HG03159 (cell line): ENCODE results near the gene DXO.
"Not testable (repeated sequence)": the region's sequence is repeated elsewhere in the genome, so short reads cannot be mapped to it uniquely, and the experiment has no call there.

ENCODE experiments used
- ATAC-seq: cut with Tn5 transposase; IDR thresholded peaks from one replicate; pipeline ENCODE4 v1.9.1; 2021; ENCODE audit warnings: mild to moderate bottlenecking, moderate library complexity; ENCODE audit not compliant: unreplicated experiment

Gene DXO

GRCh38 chr6:31980195-31980876, 8.4 kb upstream of the DXO start:
- not testable (repeated sequence) for ATAC-seq

GRCh38 chr6:31979238-31979898, 7.4 kb upstream of the DXO start:
- no peak for ATAC-seq

GRCh38 chr6:31978831-31979230, 6.9 kb upstream of the DXO start:
- ATAC-seq, result no peak

- no peak for ATAC-seq
Measured at GRCh38 chr6:31977816-31978431, 6.0 kb upstream of the DXO start.

- not testable (repeated sequence) for ATAC-seq
Measured at GRCh38 chr6:31976065-31976464, 4.1 kb upstream of the DXO start.

GRCh38 chr6:31972709-31973350, 892 bp upstream of the DXO start:
- ATAC-seq, result no peak

- ATAC-seq, result no peak
Measured at GRCh38 chr6:31971279-31971992, 502 bp downstream of the DXO start.

- ATAC-seq, result no peak
Measured at GRCh38 chr6:31970604-31971271, 1.2 kb downstream of the DXO start.

GRCh38 chr6:31969712-31970603, 2.0 kb downstream of the DXO start:
- no peak for ATAC-seq

GRCh38 chr6:31968791-31969711, 2.9 kb downstream of the DXO start:
- ATAC-seq, result no peak

GRCh38 chr6:31968326-31968725, 3.6 kb downstream of the DXO start:
- ATAC-seq, result no peak

- ATAC-seq, result no peak
Measured at GRCh38 chr6:31967926-31968320, 4.0 kb downstream of the DXO start.

GRCh38 chr6:31966997-31967925, 4.7 kb downstream of the DXO start:
- no peak for ATAC-seq

GRCh38 chr6:31966506-31966905, 5.4 kb downstream of the DXO start:
- ATAC-seq, result no peak

GRCh38 chr6:31965700-31966099, 6.2 kb downstream of the DXO start:
- ATAC-seq, result no peak

- no peak for ATAC-seq
Measured at GRCh38 chr6:31963921-31964320, 8.0 kb downstream of the DXO start.

GRCh38 chr6:31961616-31962015, 10.3 kb downstream of the DXO start:
- no peak for ATAC-seq
